Neural cell (in vitro differentiated cells): ENCODE results near the gene SYCE3. TPM values are rescaled to one million over a fixed set of nuclear protein-coding genes. Genes with fewer than 3 reads are reported as not detected.
A peak's percentile ranks its signal among the peaks of the same experiment; 100 is the strongest.
"Not testable (repeated sequence)": the region's sequence is repeated elsewhere in the genome, so short reads cannot be mapped to it uniquely, and the experiment has no call there.

Source experiments
- H2AFZ ChIP-seq: fragments of 200-600, 300-800 bp; sonication (generic), shearing (Covaris generic); 2 replicates; pipeline ENCODE4 v1.6.0; 2014; ENCODE audit warnings: low read depth, mild to moderate bottlenecking, antibody characterized with exemption, low read length, moderate library complexity
- H3F3A ChIP-seq: fragments of 200-600 bp; shearing (Covaris generic); 2 replicates; pipeline ENCODE4 v1.6.1; 2016; ENCODE audit warnings: mild to moderate bottlenecking, moderate library complexity, mixed read lengths, antibody characterized with exemption, low read length; ENCODE audit not compliant: insufficient read depth, poor library complexity, severe bottlenecking
- H3K27ac ChIP-seq: fragments of 200-600, 300-800 bp; sonication (generic), shearing (Covaris generic); 2 replicates; pipeline ENCODE4 v1.5.1; 2014; ENCODE audit warnings: mild to moderate bottlenecking, low read length, moderate library complexity
- H3K27me3 ChIP-seq: fragments of 300-800, 200-600 bp; sonication (generic), shearing (Covaris generic); 2 replicates; pipeline ENCODE4 v1.6.0; 2014; ENCODE audit warnings: mild to moderate bottlenecking, low read depth, low read length, moderate library complexity; ENCODE audit not compliant: insufficient read depth
- H3K36me3 ChIP-seq: fragments of 300-800, 200-600 bp; sonication (generic), shearing (Covaris generic); 2 replicates; pipeline ENCODE4 v1.5.1; 2014; ENCODE audit warnings: mild to moderate bottlenecking, antibody characterized with exemption, low read length, moderate library complexity; ENCODE audit not compliant: insufficient read depth
- H3K4me2 ChIP-seq: fragments of 300-800, 200-600 bp; sonication (generic), shearing (Covaris generic); 2 replicates; pipeline ENCODE4 v1.6.0; 2014; ENCODE audit warnings: mild to moderate bottlenecking, low read length
- H3K4me3 ChIP-seq: fragments of 300-800, 200-600 bp; sonication (generic), shearing (Covaris generic); 2 replicates; pipeline ENCODE4 v1.5.1; 2014; ENCODE audit warnings: mild to moderate bottlenecking, low read length, moderate library complexity
- H3K79me2 ChIP-seq: fragments of 200-600 bp; shearing (Covaris generic); replicated peaks from 2 replicates; pipeline ENCODE4 v1.6.0; 2014; ENCODE audit warnings: mild to moderate bottlenecking, low read length, moderate library complexity; ENCODE audit not compliant: insufficient read depth
- H3K9ac ChIP-seq: fragments of 300-800, 200-600 bp; sonication (generic), shearing (Covaris generic); 2 replicates; pipeline ENCODE4 v1.6.1; 2016; ENCODE audit warnings: mild to moderate bottlenecking, low read length, mixed read lengths
- H3K9me2 ChIP-seq: fragments of 200-600 bp; shearing (Covaris generic); 2 replicates; pipeline ENCODE4 v1.6.1; 2016; ENCODE audit warnings: mild to moderate bottlenecking, low read length, mixed read lengths; ENCODE audit not compliant: insufficient read depth
- H3K9me3 ChIP-seq: fragments of 200-600, 300-800 bp; sonication (generic), shearing (Covaris generic); 2 replicates; pipeline ENCODE4 v1.6.1; 2016; ENCODE audit warnings: mild to moderate bottlenecking, mixed run types, low read length, moderate library complexity, mixed read lengths
- H4K20me1 ChIP-seq: fragments of 200-600 bp; shearing (Covaris generic); 2 replicates; pipeline ENCODE4 v1.6.1; 2016; ENCODE audit warnings: mild to moderate bottlenecking, mixed run types; ENCODE audit not compliant: insufficient read depth
- EP300 ChIP-seq: fragments of 450-650 bp; conservative IDR thresholded peaks from 2 replicates; pipeline ENCODE4 v1.6.1; 2014; ENCODE audit warnings: antibody characterized with exemption, mild to moderate bottlenecking, moderate library complexity; ENCODE audit not compliant: poor library complexity, severe bottlenecking
- EZH2 ChIP-seq: fragments of 200-600, 300-800 bp; shearing (Covaris generic), sonication (generic); IDR thresholded peaks from 2 replicates; pipeline ENCODE4 v1.6.1; 2014; ENCODE audit warnings: antibody characterized with exemption, low read length, borderline replicate concordance, mild to moderate bottlenecking; ENCODE audit not compliant: insufficient read depth, poor library complexity, severe bottlenecking
- MXI1 ChIP-seq: fragments of 450-650 bp; conservative IDR thresholded peaks from 2 replicates; pipeline ENCODE4 v1.6.1; 2014; ENCODE audit warnings: antibody characterized with exemption, mild to moderate bottlenecking; ENCODE audit not compliant: poor library complexity, severe bottlenecking
- POLR2AphosphoS5 ChIP-seq: IDR thresholded peaks from 2 replicates; pipeline ENCODE4 v1.6.1; 2012
- RAD21 ChIP-seq: fragments of 450-650 bp; conservative IDR thresholded peaks from 2 replicates; pipeline ENCODE4 v1.6.1; 2014; ENCODE audit warnings: antibody characterized with exemption, mild to moderate bottlenecking, moderate library complexity
- REST ChIP-seq: IDR thresholded peaks from 2 replicates; pipeline ENCODE4 v1.6.1; 2012; ENCODE audit warnings: borderline replicate concordance
- SMC3 ChIP-seq: fragments of 450-650 bp; conservative IDR thresholded peaks from 2 replicates; pipeline ENCODE4 v1.6.1; 2014; ENCODE audit warnings: antibody characterized with exemption, mild to moderate bottlenecking, moderate library complexity; ENCODE audit not compliant: poor library complexity
- TAF1 ChIP-seq: IDR thresholded peaks from 2 replicates; pipeline ENCODE4 v1.6.1; 2012; ENCODE audit warnings: low read depth
- polyA plus RNA-seq: library from polyadenylated mRNA; depleted of rRNA; stranded (reverse); fragments of >200 nt; gene quantifications from 2 replicates; pipeline ENCODE4 v1.2.3, GENCODE V29; 2014
- TF ChIP-seq, protein P1 (sequence below): fragments of 450-650 bp; IDR thresholded peaks from 2 replicates; pipeline ENCODE4 v1.5.1; 2014; ENCODE audit warnings: antibody characterized with exemption, mild to moderate bottlenecking, moderate library complexity; ENCODE audit not compliant: poor library complexity, severe bottlenecking

Gene SYCE3
- polyA plus RNA-seq, 1 donor from 2014 or later = not detected

GRCh38 chr22:50544078-50544745, 18.5 kb downstream of the SYCE3 start:
- H2AFZ ChIP-seq = no peak overlapping the region
- no peak overlapping the region for H3K27ac ChIP-seq
- peak; percentile 10 for TF ChIP-seq RAD21
- TF ChIP-seq, protein P1, sequence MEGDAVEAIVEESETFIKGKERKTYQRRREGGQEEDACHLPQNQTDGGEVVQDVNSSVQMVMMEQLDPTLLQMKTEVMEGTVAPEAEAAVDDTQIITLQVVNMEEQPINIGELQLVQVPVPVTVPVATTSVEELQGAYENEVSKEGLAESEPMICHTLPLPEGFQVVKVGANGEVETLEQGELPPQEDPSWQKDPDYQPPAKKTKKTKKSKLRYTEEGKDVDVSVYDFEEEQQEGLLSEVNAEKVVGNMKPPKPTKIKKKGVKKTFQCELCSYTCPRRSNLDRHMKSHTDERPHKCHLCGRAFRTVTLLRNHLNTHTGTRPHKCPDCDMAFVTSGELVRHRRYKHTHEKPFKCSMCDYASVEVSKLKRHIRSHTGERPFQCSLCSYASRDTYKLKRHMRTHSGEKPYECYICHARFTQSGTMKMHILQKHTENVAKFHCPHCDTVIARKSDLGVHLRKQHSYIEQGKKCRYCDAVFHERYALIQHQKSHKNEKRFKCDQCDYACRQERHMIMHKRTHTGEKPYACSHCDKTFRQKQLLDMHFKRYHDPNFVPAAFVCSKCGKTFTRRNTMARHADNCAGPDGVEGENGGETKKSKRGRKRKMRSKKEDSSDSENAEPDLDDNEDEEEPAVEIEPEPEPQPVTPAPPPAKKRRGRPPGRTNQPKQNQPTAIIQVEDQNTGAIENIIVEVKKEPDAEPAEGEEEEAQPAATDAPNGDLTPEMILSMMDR = peak; percentile 61
- TF ChIP-seq MXI1 = no peak
- TF ChIP-seq EP300 = no peak
- H3K79me2 ChIP-seq = no peaks in the 10 kb centered on the region
- no peak overlapping the region for H3K9ac ChIP-seq
- no peak overlapping the region for H3K4me2 ChIP-seq
- peaks cover 13% of the 10 kb centered on the region for H3K27me3 ChIP-seq
- H3F3A ChIP-seq = no peaks in the 10 kb centered on the region
- peak overlapping the region; percentile 33 for H3K4me3 ChIP-seq
- H3K9me2 ChIP-seq = no peaks in the 10 kb centered on the region
- no peaks in the 10 kb centered on the region for H3K9me3 ChIP-seq
- no peaks in the 10 kb centered on the region for H3K36me3 ChIP-seq
- H4K20me1 ChIP-seq = no peaks in the 10 kb centered on the region

- Histone ChIP-seq H3K9ac (no peak overlapping the region), H3K9me3 (no peaks in the 10 kb centered on the region), H3K4me2 (no peak overlapping the region), H2AFZ (no peak overlapping the region), H3K27ac (no peak overlapping the region), H3K79me2 (no peaks in the 10 kb centered on the region), H3K27me3 (peaks cover 13% of the 10 kb centered on the region), H3K36me3 (no peaks in the 10 kb centered on the region), H3K4me3 (no peak overlapping the region), H4K20me1 (no peaks in the 10 kb centered on the region), H3K9me2 (no peaks in the 10 kb centered on the region), H3F3A (no peaks in the 10 kb centered on the region)
- TF ChIP-seq RAD21 = no peak
These were observed 20.2 kb downstream of the SYCE3 start for GRCh38 chr22:50542416-50542927.

DNA sequence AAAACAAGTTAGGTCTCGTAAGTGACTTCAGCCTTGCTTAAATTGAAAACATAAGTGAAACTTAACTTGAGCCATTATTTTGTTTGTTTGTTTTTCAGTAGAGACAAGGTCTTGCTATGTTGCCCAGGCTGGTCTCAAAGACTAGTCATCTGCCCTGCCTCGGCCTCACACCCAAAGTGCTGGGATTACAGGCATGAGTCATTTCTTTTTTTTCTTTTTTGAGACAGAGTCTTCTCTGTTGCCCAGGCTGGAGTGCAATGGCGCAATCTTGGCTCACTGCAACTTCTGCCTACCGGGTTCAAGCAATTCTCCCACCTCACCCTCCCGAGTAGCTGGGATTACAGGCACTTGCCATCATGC, 21.1 kb downstream of the SYCE3 start:
- not testable (repeated sequence) for H3K9me3 ChIP-seq, H3K79me2 ChIP-seq, H3K27ac ChIP-seq, H3K9ac ChIP-seq, H3K36me3 ChIP-seq, H3K4me3 ChIP-seq, H3K4me2 ChIP-seq, H3F3A ChIP-seq, H4K20me1 ChIP-seq, H2AFZ ChIP-seq, H3K9me2 ChIP-seq
- H3K27me3 ChIP-seq = peaks cover 13% of the 10 kb centered on the region

- no peaks in the 10 kb centered on the region for H4K20me1 ChIP-seq
- peaks cover 13% of the 10 kb centered on the region for H3K27me3 ChIP-seq
- H2AFZ ChIP-seq = no peak overlapping the region
- H3K9me2 ChIP-seq = no peaks in the 10 kb centered on the region
- no peaks in the 10 kb centered on the region for H3K36me3 ChIP-seq
- no peak overlapping the region for H3K27ac ChIP-seq
- no peaks in the 10 kb centered on the region for H3K9me3 ChIP-seq
- no peaks in the 10 kb centered on the region for H3F3A ChIP-seq
- no peak overlapping the region for H3K4me2 ChIP-seq
- H3K79me2 ChIP-seq = no peaks in the 10 kb centered on the region
- TF ChIP-seq REST (no peak), RAD21 (no peak), EP300 (no peak), TAF1 (no peak), SMC3 (no peak), EZH2 (no peak), POLR2AphosphoS5 (no peak), MXI1 (no peak)
- TF ChIP-seq, protein P1 = no peak
- no peak overlapping the region for H3K4me3 ChIP-seq
- no peak overlapping the region for H3K9ac ChIP-seq
These were observed 22.3 kb downstream of the SYCE3 start for GRCh38 chr22:50540381-50540780.
